Fibroblast of skin of abdomen (primary cell): Measurements from ENCODE around the gene PALD1.

Experiments used
- DNase-seq: peaks from one replicate; pipeline ENCODE4 v3.0.0-alpha.2; 2013

PALD1 gene

DNA sequence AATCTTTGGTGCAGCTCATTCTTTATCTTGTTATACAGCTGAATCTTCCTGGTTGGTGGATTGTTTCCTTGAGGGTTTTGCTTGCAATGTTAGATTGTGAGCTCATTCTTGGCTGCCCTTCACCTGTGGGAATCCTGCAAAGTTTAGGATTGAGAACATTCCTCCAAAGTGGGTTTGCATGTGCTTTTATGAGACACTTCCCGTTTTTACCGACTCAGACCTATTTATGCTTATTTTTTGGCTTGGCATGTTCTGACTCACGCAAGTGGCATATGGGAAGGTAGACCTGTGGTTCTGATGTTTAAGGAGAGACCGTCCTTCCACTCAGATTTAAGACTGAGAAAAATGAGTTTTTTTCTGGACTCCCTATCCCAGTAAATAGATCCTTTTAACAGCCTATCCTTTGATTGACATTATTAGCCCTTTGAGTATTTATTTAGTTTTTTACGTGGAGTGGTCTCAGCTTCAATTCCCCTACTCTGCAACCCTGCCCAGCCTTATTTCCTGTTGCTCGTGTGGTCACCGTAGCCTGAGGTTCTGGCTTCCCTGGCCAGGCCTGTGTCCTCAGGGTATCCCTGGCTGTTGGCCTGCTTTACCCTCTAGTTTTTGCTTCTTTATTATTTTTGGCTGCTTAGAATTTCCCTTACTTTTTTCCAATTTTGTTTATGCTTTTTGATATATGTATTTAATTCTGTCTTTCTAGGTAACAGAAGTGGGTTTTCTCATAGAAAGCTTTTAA lies 137.4 kb downstream of the PALD1 start:
- no peak for DNase-seq

GRCh38 chr10:70616761-70617160 lies 138.2 kb downstream of the PALD1 start:
- DNase-seq: no peak
